Upper lobe of right lung (tissue), 1 donor: Measurements from ENCODE around the gene EGLN2. TPM values are rescaled to one million over a fixed set of nuclear protein-coding genes. Genes with fewer than 3 reads are reported as not detected.
A peak's percentile ranks its signal among the peaks of the same experiment; 100 is the strongest.

Experiments
- ATAC-seq: fragments of 200-7000 bp; cut with Tn5 transposase; one replicate; pipeline ENCODE4 v1.9.1; 2020; ENCODE audit warnings: mild to moderate bottlenecking, moderate library complexity
- DNase-seq: peaks from one replicate; pipeline ENCODE4 v3.0.0-alpha.2; 2020
- H3K27ac ChIP-seq: fragments of 200-600 bp; one replicate; pipeline ENCODE4 v1.8.0; 2022
- H3K27me3 ChIP-seq: fragments of 200-600 bp; one replicate; pipeline ENCODE4 v1.8.0; 2022; ENCODE audit warnings: mild to moderate bottlenecking
- H3K36me3 ChIP-seq: fragments of 200-600 bp; one replicate; pipeline ENCODE4 v1.8.0; 2022
- H3K4me1 ChIP-seq: fragments of 200-600 bp; one replicate; pipeline ENCODE4 v1.8.0; 2022
- H3K4me3 ChIP-seq: fragments of 200-600 bp; one replicate; pipeline ENCODE4 v1.8.0; 2022; ENCODE audit warnings: mild to moderate bottlenecking
- H3K9me3 ChIP-seq: fragments of 200-600 bp; one replicate; pipeline ENCODE4 v1.8.0; 2022
- CTCF ChIP-seq: fragments of 200-600 bp; IDR thresholded peaks from one replicate; pipeline ENCODE4 v1.8.0; 2022; ENCODE audit warnings: antibody characterized with exemption
- intact Hi-C: fragments of 100-400 bp; cut with DNase I; formaldehyde crosslinking; loops from one replicate; pipeline ENCODE4 v1.11.0; 2022
- total RNA-seq: library from RNA; stranded (reverse); fragmentation: NEBNext Ultra II Directional; extraction: Animal tissue kit (Norgen Biotek cat#: 25700); gene quantifications from one replicate; pipeline ENCODE4 v1.2.1, GENCODE V29; 2021
- donor health status: DM: no; HTN: yes; CAD: no; lungs with severe emphysema.

EGLN2 gene
- total RNA-seq, 1 donor from 2014 or later = 173 TPM

GRCh38 chr19:40802300-40803169, 3.5 kb downstream of the EGLN2 start:
- Histone ChIP-seq H3K27me3 (no peaks in the 10 kb centered on the region), H3K27ac (peak overlapping the region; percentile 92), H3K4me3 (peak overlapping the region; percentile 96), H3K36me3 (peaks cover 57% of the 10 kb centered on the region), H3K9me3 (no peaks in the 10 kb centered on the region), H3K4me1 (peaks cover 81% of the 10 kb centered on the region)
- intact Hi-C loops = no loop called here
- DNase-seq (peak; percentile 73), ATAC-seq (no peak)
- no peak for TF ChIP-seq CTCF

DNA sequence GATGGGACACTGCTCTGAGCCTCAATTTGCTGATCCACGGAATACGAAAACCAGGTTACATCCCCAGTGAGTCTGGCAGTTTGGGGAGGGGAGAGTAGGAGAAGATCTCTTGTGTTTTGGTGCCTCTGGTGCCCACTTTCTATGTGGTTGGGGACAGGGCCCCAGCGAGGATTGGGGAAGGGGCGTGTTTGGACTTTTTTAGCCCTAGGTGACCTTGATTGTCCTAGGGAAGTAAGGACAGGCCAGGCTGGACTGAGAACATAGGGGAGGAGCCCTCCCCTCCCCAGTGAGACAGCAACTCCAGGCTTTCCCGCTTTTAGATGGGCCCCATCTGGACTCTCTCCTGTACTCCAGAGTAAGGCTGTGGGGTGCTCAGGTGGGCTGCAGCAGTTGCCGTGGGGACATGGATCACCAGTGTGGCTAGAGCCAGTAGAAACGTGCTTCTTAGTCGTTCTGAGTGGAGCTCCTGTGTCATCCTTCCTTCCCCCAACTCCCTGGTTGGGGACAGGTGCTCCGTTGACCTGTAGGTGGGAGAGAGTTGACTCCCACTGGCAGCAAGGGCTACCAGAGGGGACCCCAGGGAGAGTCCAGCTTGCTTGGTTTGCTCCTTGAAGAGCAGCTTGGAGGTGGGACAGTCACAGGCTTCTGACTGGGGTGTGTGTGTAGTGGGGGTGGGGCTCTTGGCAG, 4.3 kb downstream of the EGLN2 start:
- DNase-seq = no peak
- peaks cover 65% of the 10 kb centered on the region for H3K36me3 ChIP-seq
- no peak for ATAC-seq
- no peak for TF ChIP-seq CTCF
- peak overlapping the region; percentile 96 for H3K4me3 ChIP-seq
- no peaks in the 10 kb centered on the region for H3K9me3 ChIP-seq
- H3K4me1 ChIP-seq = peaks cover 76% of the 10 kb centered on the region
- no peaks in the 10 kb centered on the region for H3K27me3 ChIP-seq
- intact Hi-C loops = no loop called here
- H3K27ac ChIP-seq = peak overlapping the region; percentile 92

DNA sequence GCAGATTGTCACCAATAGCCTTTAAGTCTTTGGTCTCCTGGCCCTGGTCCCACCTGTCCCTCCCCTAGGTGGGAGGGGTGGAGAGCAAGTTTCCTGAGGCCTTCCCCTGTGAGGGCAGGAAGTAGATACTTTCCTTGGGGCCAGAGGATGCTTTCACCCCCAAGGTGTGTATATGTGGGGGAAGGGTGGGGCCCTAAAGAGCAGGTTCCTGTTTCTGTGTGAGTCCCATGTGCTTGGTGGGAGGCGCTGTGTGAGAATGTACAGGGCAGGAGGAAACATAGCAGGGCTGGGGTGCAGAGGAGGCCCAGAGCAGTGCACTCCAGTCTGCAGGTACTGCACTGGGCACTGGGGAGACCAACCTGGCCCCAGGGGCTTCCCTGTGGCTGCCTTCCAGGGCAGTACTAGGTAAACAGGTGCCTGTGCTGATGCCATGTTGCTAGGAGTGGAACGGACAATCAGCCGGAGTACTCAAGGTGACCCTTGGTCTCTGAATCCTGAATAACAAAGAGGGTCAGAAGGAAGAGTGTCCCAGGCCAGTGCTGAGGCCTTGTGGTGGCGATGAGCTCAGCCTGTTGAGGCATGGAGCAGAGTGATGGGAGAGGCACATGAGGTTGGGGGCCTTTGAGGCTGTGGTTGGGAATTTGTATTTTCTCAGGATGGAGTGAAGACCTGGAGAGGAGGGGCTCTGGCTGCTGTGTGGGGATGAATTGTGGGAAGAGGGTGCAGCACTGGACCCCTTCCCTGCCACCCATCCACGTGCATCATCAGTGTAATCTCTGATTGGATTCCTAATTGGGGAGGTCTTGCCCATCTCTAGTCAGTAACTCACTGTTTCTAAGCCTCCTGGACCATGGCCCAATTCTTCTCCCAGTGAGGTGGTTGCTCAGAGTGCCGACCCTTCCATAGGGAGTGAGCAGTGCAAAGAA, 5.1 kb downstream of the EGLN2 start:
- no peaks in the 10 kb centered on the region for H3K27me3 ChIP-seq
- peaks cover 73% of the 10 kb centered on the region for H3K36me3 ChIP-seq
- H3K27ac ChIP-seq = peak overlapping the region; percentile 92
- no peak for TF ChIP-seq CTCF
- DNase-seq (peak; percentile 89), ATAC-seq (peak; percentile 11)
- peak overlapping the region; percentile 96 for H3K4me3 ChIP-seq
- no peaks in the 10 kb centered on the region for H3K9me3 ChIP-seq
- peaks cover 76% of the 10 kb centered on the region for H3K4me1 ChIP-seq
- intact Hi-C loops = no loop called here

DNA sequence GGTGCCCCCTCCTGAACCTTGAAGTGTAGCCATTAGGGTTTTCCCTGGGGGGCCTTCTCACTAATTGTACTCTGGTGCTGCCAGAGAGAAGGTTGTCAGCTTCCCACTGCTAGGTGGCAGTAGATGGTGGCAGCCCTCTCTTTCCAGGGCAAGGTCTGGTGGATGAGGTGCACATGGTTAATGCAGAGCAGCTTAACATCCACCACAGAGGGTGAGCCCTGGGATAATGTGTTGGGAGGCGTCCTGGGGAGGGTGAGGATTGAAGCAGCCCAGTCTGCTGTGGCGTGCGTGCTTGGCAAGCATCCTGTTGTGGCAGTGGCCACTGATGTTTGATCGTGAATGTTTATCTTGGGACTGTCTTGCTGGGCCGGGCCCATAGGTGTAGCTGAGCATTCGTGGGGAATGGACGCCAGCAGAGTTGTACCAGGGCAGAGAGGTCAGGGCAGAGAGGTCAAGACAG, 5.8 kb downstream of the EGLN2 start:
- no peaks in the 10 kb centered on the region for H3K9me3 ChIP-seq
- DNase-seq = peak; percentile 64
- H3K4me1 ChIP-seq = peaks cover 82% of the 10 kb centered on the region
- H3K27ac ChIP-seq = peak overlapping the region; percentile 92
- H3K27me3 ChIP-seq = no peaks in the 10 kb centered on the region
- no peak for TF ChIP-seq CTCF
- H3K4me3 ChIP-seq = peak overlapping the region; percentile 96
- intact Hi-C loops = no loop called here
- H3K36me3 ChIP-seq = peaks cover 77% of the 10 kb centered on the region
- ATAC-seq = no peak

DNA sequence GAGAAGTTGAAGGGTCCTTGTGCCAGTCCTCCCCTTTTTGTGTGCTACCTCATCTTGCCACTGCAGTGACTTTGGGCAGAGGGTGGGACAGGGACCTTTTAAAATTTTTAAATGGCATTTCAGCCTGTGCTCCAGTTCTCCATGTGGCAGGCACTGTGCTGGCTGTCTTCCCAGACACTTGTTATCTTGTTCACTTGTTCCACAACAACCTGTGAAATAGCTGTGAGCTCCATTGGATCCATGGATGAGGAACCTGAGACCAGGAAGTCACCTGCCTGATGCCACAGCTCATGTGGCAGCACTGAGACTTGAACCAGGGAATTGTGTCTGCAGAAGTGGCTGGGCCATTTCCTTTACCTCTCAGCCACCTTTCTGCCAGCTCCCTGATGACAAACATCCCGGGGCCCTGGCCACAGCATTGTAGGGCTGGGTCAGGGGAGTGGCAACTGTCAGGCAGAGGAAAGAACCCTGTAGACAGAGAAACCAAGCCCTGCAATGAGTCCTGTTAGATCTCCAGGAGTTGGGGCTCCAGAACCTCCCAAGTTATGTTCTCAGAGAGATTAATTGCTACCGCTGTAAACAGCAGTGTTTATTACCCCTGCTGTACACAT, 6.4 kb downstream of the EGLN2 start:
- peaks cover 85% of the 10 kb centered on the region for H3K4me1 ChIP-seq
- no peak for ATAC-seq
- peak overlapping the region; percentile 92 for H3K27ac ChIP-seq
- no peak for TF ChIP-seq CTCF
- DNase-seq = no peak
- H3K4me3 ChIP-seq = no peak overlapping the region
- H3K36me3 ChIP-seq = peaks cover 77% of the 10 kb centered on the region
- H3K9me3 ChIP-seq = no peaks in the 10 kb centered on the region
- intact Hi-C loops = no loop called here
- no peaks in the 10 kb centered on the region for H3K27me3 ChIP-seq
